GM12801 (cell line): ENCODE results near the gene HMCN2.

ENCODE experiments used
- CTCF ChIP-seq: IDR thresholded peaks from one replicate; pipeline ENCODE4 v1.5.1; 2011; ENCODE audit warnings: control low read depth; ENCODE audit not compliant: insufficient read length; ENCODE audit errors: extremely low read depth

Gene HMCN2

DNA sequence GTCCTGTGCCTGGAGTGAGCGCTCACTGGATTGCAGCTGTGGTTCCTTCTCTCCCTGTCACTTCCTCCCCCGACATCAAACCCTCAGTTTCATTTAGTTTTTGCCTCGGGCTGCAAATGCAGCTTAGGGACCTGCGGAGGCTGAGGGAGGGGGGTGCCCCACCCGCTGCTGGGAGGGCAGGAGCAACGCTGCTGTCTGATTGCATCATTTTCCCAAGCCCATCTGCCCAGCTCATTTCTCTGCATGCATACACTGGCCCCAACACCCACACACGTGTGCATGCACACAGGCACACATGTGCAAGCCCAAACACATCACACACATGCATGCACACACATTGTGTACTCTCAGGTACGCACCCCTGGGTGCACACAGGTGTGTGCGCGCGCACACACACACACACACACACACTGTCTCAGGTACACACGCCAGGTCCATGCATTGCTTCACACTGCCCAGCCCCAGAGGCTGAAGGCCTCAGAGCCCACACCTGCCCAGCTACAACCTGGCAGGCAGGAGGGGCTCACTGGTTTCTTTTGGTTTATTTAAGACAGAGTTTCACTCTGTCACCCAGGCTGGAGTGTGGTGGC, 182.6 kb downstream of the HMCN2 start:
- TF ChIP-seq CTCF: no peak

GRCh38 chr9:130448771-130449603, 183.4 kb downstream of the HMCN2 start:
- no peak for TF ChIP-seq CTCF

DNA sequence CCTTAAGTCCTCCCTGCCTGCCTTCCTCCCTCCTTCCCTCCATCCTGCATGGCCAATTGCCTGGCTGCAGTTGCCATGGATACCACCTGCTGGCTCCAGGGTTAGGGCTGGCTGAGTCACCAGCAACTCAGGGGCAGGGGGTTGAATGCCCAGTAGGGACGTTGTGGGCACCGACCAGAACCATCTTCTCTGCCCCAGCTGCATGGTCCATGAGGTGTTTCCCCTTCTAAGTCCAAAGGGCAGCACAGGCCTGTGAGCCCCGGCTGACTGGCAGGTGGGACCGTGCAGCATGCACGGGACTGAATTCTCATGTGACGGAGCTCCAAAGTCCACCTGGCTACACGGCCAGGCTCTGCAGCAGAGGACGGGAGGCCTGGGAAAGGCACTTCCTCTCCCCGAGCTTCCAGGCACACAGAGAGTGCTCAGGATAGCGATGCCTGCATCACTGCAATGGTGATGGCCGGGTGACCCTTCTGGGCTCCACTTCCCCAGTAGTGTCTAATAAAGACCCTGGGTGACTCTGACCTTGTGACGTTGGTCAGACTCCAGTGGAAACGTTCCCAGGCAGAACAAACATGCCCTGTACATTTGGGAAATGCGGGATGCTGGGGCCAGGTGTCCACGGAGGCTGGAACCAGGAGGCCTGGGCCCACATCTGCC, 184.9 kb downstream of the HMCN2 start:
- no peak for TF ChIP-seq CTCF

GRCh38 chr9:130451004-130451390, 185.4 kb downstream of the HMCN2 start:
- TF ChIP-seq CTCF: no peak

- no peak for TF ChIP-seq CTCF
Measured at GRCh38 chr9:130451509-130452388, 186.2 kb downstream of the HMCN2 start.

DNA sequence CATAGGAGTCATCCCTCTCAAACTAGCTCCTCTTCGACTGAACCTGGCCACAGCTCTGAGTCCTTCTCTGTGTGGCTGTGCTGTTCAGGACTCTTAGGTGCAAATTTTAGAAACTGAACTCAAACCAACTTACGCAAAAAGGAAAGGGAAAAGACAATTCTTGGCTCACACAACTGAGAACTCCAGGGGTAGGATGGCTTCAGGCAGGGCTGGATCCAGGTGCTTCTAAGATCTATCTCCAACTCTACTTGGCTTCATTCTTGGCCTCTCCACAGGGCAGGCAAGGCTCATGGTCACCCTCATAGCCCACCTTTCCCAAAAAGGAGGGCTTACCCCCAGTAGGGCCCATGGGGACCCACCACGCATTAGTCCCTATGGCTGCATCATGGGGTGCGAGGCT, 187.3 kb downstream of the HMCN2 start:
- TF ChIP-seq CTCF: no peak

GRCh38 chr9:130453487-130453886, 187.9 kb downstream of the HMCN2 start:
- TF ChIP-seq CTCF: no peak
